HepG2 (cell line): ENCODE measurements around the gene IKZF5. TPM values are rescaled to one million over a fixed set of nuclear protein-coding genes. Genes with fewer than 3 reads are reported as not detected.
A peak's percentile ranks its signal among the peaks of the same experiment; 100 is the strongest.

Experiments
- ADNP ChIP-seq: sonication (generic); formaldehyde crosslinking; IDR thresholded peaks from 2 replicates; pipeline ENCODE4 v1.4.0; 2020; ENCODE audit warnings: missing genetic modification reagents
- ARID4A ChIP-seq: sonication (generic); formaldehyde crosslinking; IDR thresholded peaks from 2 replicates; pipeline ENCODE4 v1.5.0; 2020; ENCODE audit warnings: mild to moderate bottlenecking, missing genetic modification reagents, borderline replicate concordance
- ATF6 ChIP-seq: sonication (generic); formaldehyde crosslinking; conservative IDR thresholded peaks from 2 replicates; pipeline ENCODE4 v1.4.0; 2020; ENCODE audit warnings: missing genetic modification reagents
- GPBP1L1 ChIP-seq: sonication (generic); formaldehyde crosslinking; IDR thresholded peaks from 2 replicates; pipeline ENCODE4 v1.5.0; 2020; ENCODE audit warnings: mild to moderate bottlenecking, missing genetic modification reagents
- KDM3A ChIP-seq: IDR thresholded peaks from 2 replicates; pipeline ENCODE4 v1.6.1; 2018; ENCODE audit warnings: low read depth, missing compliant biosample characterization
- MAFF ChIP-seq: IDR thresholded peaks from 2 replicates; pipeline ENCODE4 v1.6.1; 2011; ENCODE audit warnings: low read depth, low read length, improper control_type of control experiment
- NCOA2 ChIP-seq: sonication (generic); formaldehyde crosslinking; IDR thresholded peaks from 2 replicates; pipeline ENCODE4 v1.8.0; 2022; ENCODE audit warnings: inconsistent platforms
- NFIC ChIP-seq: IDR thresholded peaks from 2 replicates; pipeline ENCODE4 v1.6.1; 2012; ENCODE audit warnings: mild to moderate bottlenecking, low read length, inconsistent platforms
- PHF5A ChIP-seq: IDR thresholded peaks from one replicate; pipeline ENCODE4 v1.6.1; 2018; ENCODE audit warnings: low read depth, missing genetic modification reagents; ENCODE audit not compliant: unreplicated experiment
- RAD51 ChIP-seq: fragments of 450-650 bp; IDR thresholded peaks from 2 replicates; pipeline ENCODE4 v1.6.1; 2016; ENCODE audit warnings: borderline replicate concordance
- SOX5 ChIP-seq: IDR thresholded peaks from 2 replicates; pipeline ENCODE4 v1.6.1; 2016; ENCODE audit warnings: borderline replicate concordance
- TFDP2 ChIP-seq: sonication (generic); formaldehyde crosslinking; IDR thresholded peaks from 2 replicates; pipeline ENCODE4 v1.4.0; 2020; ENCODE audit warnings: missing genetic modification reagents
- ZNF232 ChIP-seq: sonication (generic); formaldehyde crosslinking; IDR thresholded peaks from 2 replicates; pipeline ENCODE4 v1.4.0; 2020; ENCODE audit warnings: missing genetic modification reagents, borderline replicate concordance
- ZNF263 ChIP-seq: sonication (generic); formaldehyde crosslinking; IDR thresholded peaks from 2 replicates; pipeline ENCODE4 v1.4.0; 2020; ENCODE audit warnings: missing genetic modification reagents
- ZNF335 ChIP-seq: sonication (generic); formaldehyde crosslinking; IDR thresholded peaks from 2 replicates; pipeline ENCODE4 v1.4.0; 2020; ENCODE audit warnings: missing genetic modification reagents
- ZNF431 ChIP-seq: sonication (generic); formaldehyde crosslinking; IDR thresholded peaks from 2 replicates; pipeline ENCODE4 v1.9.0; 2022; ENCODE audit warnings: missing genetic modification reagents, low read depth, mild to moderate bottlenecking, borderline replicate concordance
- ZNF563 ChIP-seq: sonication (generic); formaldehyde crosslinking; IDR thresholded peaks from 2 replicates; pipeline ENCODE4 v1.8.0; 2022; ENCODE audit warnings: mild to moderate bottlenecking, moderate library complexity, missing genetic modification reagents
- ZNF639 ChIP-seq: conservative IDR thresholded peaks from 2 replicates; pipeline ENCODE4 v1.6.1; 2018; ENCODE audit warnings: missing genetic modification reagents
- ZNF674 ChIP-seq: sonication (generic); formaldehyde crosslinking; IDR thresholded peaks from 2 replicates; pipeline ENCODE4 v1.5.0; 2020; ENCODE audit warnings: low read depth, mild to moderate bottlenecking, missing genetic modification reagents
- ZNF713 ChIP-seq: sonication (generic); formaldehyde crosslinking; IDR thresholded peaks from 2 replicates; pipeline ENCODE4 v1.4.0; 2020; ENCODE audit warnings: mild to moderate bottlenecking, missing genetic modification reagents
- polyA plus RNA-seq, 8 experiments: library from polyadenylated mRNA; depleted of rRNA in 3 of 8; stranded (reverse) in 7 of 8; unstranded in 1 of 8; fragments of >200 nt; fragmentation: Illumina TruSeq in 4 of 8; extraction: Trizol in 4 of 8; gene quantifications; 2 replicates each; pipeline versions ENCODE4 v1.2.1 to v1.2.3, GENCODE V29; 2011 to 2016; ENCODE audit warnings: low read depth in 4 of 8, missing spikeins in 1 of 8, mixed read lengths in 1 of 8; ENCODE audit not compliant: insufficient read depth in 1 of 8
- total RNA-seq, 5 experiments: library from RNA; depleted of rRNA; stranded (reverse); fragments of >200 nt; fragmentation: Illumina TruSeq; extraction: Trizol; gene quantifications; 2 replicates each; pipeline ENCODE4 v1.2.3, GENCODE V29; 2016; ENCODE audit warnings: low read depth in 1 of 5

The IKZF5 gene
- total and polyA plus RNA-seq, 2 of the 13 experiments (the other 11 are each of a cell fraction or from before 2014, with no cell fraction given): 3.7 to 12.0 TPM

- TF ChIP-seq GPBP1L1 (no peak), ZNF335 (CRISPR knock-in tag) (peak; percentile 84), ZNF263 (CRISPR knock-in tag) (peak; percentile 72; the same call in 1 of the 2 replicates), TFDP2 (peak; percentile 99), ARID4A (CRISPR knock-in tag) (peak; percentile 94), ZNF713 (no peak), ZNF563 (peak; percentile 97), ZNF639 (peak; percentile 93), PHF5A (CRISPR knock-in tag) (peak; percentile 26), SOX5 (CRISPR knock-in tag) (peak; percentile 70), ZNF674 (CRISPR knock-in tag) (0 out of 2 replicates have a peak, but pooled peaks have one; percentile 28), ATF6 (CRISPR knock-in tag) (no peak), KDM3A (peak; percentile 86), NFIC (no peak), ZNF232 (CRISPR knock-in tag) (peak; percentile 86), NCOA2 (CRISPR knock-in tag) (peak; percentile 59), ZNF431 (peak; percentile 49; the same call in 1 of the 2 replicates), ADNP (no peak), MAFF (no peak), RAD51 (no peak)
Observed at GRCh38 chr10:122953902-122954730, 54.5 kb downstream of the IKZF5 start, which contains the start of gene C10orf88 (continued).
